Tongue (tissue), 2 donors: ENCODE measurements around the gene DCLK1. TPM values are rescaled to one million over a fixed set of nuclear protein-coding genes. Genes with fewer than 3 reads are reported as not detected.
"Not testable (repeated sequence)": the region's sequence is repeated elsewhere in the genome, so short reads cannot be mapped to it uniquely, and the experiment has no call there.

Source experiments
- DNase-seq: peaks from one replicate; pipeline ENCODE4 v3.0.0-alpha.2; 2015
- total RNA-seq: library from RNA; depleted of rRNA; stranded (reverse); fragments of >200 nt; gene quantifications from one replicate; pipeline ENCODE4 v1.2.3, GENCODE V29; 2014

The DCLK1 gene
- total RNA-seq, 1 donor from 2014 or later = 62.5 TPM

DNA sequence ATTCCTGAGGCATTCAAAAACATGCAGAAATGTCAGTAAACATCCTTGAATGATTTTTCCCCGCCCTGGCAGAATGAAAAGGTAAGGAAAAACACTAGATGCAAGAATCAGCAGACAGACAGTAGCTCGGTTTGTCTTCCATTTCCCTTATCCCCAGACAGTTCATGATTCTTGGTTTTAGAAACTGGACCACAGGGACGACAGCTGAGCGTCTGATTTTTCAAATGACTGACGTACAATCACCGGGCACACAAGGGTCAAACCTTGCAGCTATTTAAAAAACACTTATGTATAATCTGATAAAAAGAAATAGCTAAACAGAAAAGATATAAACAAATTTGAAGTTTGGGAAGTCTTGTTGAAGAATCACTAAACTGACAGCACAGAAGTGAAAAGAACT is 47.1 kb downstream of the DCLK1 start:
- peak; percentile 5 for DNase-seq

DNA sequence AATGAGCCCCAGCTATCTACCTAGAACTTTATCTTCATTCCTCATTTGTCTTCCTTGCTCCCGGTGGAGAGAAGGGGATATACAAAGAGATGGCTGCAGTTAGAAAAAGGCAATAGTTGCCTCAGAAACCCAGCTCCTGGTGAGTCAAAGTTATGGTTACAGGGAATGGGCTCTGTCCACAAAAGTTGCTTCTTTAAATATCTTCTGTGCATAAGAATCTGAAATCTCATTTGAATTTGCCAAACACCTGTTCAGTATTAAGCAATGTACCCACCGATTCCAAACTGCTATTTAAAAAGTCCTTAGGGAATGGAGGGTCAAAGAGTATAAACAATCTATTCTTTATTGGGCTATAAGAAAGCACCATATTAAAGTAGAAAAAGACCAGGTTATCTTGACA is 48.4 kb downstream of the DCLK1 start:
- no peak for DNase-seq

DNA sequence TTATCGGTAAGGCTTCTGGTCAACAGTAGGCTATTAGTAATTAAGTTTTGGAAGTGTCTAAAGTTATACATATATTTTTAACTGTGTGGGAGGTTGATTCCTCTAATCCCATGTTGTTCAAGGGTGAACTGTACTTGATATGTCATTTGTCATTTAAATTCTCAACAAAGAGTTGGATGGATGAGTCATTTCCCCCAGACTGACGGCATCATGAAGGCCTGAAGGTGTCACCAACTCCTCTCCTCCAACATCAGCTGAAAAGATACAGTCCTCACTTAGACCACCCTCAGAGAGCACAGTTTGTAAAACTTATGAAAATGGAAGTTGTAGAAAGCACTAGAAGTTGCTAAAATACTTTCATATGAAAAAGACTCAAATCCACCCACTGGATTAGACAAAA is 48.8 kb downstream of the DCLK1 start:
- no peak for DNase-seq

DNA sequence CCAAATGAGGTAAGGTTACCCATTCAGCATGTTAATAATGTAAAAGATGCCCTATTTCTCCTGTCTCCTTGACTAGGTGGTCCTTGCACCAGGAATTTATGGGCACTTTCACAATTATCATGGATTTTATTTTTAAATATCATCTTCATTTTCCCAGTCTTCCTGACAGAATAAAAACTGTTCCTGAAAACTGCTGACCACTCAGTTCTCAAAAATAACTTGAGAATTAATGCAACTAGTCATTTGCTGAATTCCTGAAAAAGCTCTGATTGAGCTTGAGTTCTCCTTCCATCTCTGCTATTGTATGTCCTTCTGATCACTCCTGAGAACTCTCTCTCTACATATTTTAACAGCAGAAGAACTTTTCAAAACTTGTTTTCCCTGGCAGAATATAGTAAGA is 55.0 kb downstream of the DCLK1 start:
- DNase-seq = no peak

DNA sequence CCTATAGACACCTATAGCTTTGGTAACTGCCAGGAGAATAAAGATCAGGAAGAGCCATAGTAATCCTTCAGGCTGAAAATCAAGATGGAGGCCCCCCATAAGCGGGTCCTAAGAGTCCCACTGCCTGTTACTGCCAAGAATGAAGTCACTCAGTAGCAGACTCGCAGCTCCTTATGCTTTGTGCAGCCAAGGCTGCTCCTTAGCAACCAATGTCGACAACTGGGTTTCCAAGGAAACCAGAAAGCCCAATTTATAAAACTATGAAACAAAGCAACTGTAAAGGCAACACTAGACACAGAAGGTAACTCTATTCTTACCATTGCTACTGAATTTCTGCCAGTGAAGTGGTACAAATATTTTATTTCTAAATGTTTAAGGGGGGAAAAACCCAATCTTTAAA is 56.5 kb downstream of the DCLK1 start:
- peak; percentile 80 for DNase-seq

DNA sequence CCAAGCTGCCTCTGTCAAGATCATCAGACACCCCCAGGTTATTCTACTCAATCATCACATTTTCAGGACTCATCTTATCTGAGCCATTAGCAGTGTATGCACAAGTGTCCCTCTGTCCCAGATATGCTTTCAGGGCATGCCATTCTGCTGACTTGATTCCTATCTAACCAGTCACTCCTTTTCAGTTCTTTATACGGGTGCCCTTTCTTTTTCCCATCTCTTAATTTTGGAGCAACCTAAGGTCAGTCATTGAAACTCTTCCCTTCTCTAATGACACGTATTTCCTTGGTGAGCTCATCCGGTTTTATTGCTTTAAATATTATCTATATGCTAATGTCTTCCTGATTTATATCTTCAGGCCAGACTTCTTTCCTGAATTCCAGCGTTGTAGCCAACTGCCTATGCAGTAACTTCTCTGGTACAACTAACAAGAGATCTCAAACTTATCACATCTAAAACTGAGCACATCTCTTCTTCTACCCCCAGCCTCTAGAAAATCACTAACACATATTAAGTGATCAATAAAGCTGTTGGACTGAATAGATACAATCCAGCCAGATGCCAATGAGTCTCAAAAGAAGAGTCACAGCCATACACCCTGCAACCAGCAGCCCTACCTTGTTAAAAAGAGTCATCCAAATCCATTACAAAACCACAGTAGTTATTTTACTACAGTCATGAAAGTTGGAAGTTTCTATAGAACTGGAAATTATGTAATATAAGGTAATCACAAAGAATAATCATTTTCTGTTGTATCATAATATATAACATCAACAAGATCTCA is 58.8 kb downstream of the DCLK1 start:
- no peak for DNase-seq

DNA sequence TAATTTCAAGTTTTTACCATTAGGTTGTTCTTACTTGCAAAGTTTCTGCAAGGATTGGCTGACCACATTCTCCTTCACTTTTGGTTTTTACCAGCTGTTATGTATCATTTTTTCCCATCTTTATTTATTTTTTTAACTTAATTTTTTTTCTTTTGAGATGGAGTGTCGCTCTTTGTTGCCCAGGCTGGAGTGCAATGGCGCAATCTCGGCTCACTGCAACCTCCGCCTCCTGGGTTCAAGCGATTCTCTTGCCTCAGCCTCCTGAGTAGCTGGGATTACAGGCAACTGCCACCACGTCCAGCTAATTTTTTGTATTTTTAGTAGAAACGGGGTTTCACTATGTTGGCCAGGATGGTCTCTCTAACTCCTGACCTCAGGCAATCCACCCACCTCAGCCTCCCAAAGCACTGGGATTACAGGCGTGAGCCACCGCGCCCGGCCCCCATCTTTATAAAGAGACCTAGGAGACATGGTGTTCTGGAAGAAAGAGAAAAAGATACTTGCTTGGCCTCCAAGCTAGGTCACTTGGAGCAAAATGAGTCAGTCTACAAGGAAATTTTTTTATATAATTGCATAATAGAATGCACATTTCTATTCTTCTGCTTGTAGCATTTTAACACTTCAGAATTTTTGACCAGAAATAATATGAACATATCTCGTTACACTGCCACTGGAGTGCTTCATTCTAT is 60.5 kb downstream of the DCLK1 start:
- not testable (repeated sequence) for DNase-seq

DNA sequence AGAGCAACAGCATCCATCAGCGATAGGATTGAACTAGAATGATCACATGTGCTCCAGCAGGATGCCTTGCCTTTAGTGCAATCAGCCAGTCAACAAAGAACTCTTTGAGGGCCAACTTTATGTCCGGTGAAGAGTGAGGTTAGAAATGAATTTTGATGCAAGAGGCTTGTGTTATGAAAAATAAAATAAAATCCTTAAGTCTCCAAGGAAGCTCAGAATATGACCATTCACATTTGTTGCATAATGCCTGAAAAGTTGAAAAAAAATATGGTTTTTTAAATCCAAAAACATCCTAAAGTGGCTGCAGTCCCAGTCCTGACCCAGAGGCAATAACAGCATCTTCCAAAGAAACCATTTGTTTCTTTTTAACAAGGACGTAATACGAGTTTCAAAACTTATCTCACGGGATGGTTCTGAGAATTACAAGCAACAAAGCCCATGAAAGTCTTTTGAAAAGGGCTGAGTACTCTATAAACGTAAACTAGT is 61.3 kb downstream of the DCLK1 start:
- DNase-seq = peak; percentile 69

DNA sequence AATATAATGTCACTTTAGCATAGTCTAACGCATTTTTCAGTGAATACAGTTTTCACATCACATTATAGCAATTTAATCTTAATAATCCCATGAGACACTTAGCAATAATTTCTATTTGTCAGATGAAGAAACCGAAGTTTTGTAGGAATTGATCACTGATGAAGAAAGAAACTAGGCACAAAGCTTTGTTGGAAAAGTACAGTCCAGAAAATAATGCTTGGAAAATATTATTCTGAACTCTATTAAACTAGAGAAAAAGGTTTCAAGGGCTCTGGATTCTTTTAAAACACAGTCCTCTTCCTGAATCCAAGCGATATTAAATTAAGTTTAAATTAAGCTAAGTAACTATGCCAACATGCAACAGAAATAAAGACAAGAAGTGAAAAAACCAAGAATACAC is 62.2 kb downstream of the DCLK1 start:
- DNase-seq = no peak

DNA sequence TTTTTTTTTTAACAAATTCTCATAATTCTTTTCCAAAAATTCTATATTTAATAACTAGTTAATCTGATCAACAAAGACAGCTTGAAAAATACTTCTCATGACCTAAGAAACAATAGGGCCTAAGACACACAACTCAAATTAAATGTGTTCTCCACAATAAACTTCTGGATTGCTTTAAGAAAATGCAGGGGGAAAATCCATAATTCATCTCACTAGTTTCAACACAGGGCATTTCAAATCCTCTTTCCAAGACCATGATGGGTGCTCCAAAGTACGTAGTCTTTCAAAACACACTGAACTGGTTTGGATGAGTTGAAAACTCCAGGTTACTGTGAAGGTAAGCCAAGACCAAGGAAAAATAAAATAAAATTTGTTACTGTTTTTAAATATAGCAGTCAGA is 62.6 kb downstream of the DCLK1 start:
- peak; percentile 9 for DNase-seq

DNA sequence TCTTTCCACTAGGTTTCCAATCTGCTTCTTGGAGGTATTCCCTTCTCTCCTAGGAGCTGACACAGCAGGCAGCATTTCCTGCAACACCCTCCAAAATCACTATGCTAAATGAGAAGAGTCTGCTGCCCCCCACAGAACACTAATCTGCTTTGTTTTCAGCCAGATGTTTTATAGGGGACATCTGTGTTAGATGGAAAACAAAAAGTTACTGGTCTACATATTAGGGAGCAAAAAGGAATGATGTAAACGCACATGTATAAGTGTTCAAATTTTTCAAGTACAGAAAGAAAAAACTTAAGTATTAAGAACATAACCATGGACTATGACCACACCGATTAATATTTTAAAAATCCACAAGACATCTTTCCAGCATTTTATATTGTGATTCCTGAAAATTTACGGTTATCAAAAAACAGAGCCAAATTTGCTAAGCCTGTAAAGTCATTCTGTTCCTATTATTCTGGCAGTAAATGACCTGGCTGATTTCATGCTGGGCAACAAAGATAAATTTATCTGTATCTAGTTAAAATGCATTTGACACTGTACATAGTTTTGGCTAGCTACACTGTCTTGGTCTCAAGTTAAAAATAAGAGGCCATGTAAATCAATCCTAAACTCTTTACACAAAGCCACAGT is 63.3 kb downstream of the DCLK1 start:
- peak; percentile 46 for DNase-seq

DNA sequence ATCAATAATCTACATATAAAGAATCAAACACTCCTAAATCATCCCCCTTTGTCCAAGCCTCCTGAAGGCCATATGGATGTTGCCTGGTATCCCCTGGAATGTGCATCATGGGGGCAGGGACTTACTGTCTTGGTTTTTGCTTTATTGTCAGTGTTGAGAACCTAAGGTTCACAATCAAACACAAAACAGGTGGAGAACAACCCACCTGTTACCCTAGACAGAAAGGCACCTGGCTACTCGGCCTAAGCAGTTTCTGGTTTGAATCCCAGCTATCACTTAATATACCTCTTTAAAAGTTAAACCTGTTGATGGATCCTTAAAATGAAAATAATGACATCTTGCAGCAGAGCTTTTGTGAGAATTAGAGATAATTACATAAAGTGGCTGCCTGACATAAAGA is 68.9 kb downstream of the DCLK1 start:
- DNase-seq = no peak

DNA sequence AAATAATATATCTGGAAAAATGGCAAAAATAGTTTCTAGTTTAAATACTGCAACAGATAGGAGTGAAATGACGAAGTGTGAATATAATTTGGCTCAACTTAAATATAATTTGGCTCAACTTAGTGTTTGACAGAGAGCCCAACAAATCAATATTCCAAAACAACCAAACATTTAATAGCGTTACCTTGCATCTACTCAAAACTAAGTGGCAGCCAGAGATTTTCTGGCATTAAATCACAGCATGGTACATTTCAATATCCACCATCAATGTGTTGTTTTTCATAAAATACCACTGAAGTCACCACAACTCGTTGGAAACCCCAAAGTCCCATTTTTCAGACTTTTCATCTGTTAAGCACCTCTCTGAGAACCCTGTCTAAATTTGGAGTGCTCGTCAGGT is 69.6 kb downstream of the DCLK1 start:
- no peak for DNase-seq

DNA sequence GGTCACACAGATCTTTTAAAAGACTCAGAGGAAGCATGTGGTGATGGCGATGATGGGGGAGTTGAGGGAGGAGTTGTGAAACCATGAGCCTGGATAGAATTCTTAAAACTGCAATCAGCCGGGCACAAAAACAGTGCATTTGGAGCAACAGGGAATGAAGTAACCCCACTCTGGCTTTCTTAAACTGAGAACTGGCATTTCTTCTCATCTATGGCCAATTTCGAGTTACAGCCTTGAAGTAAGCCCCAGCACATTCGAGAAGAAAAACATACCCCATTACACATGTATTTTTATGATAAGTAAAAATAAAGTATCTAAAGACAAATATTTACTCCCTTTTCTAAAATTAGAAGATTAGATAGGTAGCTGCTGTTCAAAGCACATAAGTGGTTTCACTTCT is 70.1 kb downstream of the DCLK1 start:
- no peak for DNase-seq

DNA sequence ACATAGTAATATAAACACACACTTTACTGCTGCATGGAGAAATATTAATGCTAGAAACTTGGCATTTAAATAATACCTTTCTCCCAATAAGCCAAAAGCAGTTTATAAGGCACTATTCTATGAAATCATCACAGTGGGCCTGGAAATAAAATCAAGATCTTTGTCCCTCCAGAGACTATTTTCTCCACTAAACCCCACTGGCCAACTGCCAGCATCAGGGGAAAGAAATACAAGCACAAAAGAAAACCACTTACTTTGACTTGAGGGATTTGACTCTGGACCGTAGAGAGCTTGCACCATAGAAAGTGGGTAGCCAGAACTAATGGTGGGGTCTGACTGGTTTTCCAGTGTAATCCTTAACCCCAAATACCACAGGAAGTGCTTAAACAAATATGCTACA is 71.9 kb downstream of the DCLK1 start:
- peak; percentile 21 for DNase-seq

DNA sequence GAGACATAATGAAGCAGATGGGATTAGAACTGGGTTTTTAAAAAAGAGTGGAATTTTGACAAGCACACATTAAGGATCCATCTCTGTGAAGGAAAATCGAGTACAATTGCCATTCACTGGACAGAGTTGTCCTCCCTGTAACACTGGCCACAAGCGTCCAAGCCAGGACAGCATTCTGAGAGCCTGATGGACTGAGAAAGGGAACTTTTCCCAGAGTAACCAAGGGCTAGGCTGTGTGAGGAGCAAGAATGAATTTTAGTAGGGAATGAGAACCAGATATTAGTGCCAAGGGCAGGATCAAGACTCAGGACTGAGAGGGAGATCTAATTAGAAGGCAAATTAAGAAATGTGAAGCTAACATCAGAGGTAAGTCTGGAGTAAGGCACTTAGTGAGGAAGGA is 73.1 kb downstream of the DCLK1 start:
- DNase-seq = no peak

DNA sequence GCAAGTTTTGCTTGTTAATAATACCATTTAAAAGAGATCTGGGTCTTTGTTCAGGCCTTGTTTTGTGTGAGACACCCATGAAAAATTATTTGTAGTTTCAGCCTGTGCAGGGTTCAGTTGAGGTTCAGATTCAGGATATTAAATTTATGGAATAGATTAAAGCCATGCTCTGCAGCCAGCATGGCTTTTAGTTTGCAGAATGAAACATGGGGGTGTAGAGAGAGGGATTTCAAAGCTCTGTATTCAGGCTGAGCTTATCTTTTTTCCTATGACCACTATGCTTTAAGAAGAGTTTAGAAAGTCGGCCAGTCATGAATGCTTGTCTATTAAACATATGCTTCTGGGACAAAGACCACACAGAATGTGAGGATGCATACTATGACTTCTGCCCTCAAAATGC is 73.6 kb downstream of the DCLK1 start:
- no peak for DNase-seq

DNA sequence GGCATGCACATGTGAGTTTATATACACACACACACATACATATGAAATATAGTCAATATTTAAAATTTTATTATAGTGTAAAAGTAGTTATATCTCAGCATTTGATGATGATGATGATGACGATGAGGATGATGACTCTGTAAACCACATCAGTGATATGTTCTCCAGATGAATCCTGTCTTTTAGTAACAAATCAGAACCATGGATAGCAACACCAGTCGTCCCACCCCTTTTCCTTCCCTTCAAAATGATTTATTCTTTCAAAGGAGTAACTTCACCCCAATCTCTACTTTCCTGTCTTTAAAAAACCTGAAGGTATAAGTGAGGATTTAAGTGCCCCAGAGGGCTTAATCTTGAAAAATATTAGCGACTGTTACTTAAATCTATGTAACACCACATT is 74.1 kb downstream of the DCLK1 start:
- peak; percentile 33 for DNase-seq

DNA sequence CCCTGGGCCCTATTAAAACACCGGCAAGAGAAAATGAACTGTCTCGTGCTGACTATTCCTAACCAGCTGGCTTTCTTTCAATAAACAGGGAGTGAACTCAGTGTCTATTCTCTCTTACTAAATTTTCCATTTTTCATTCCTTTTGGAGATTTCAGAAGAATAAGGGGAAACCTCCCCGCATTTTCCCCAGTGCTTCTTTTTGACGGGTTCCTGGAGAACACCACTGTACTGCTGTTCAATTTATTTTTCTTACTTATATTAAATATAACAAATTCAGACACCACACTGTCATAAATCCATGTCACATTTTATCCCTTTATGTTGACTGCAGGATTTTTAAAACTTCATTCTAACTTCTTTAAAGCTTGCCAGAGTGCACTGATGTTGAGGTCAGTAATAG is 75.8 kb downstream of the DCLK1 start:
- DNase-seq = no peak

DNA sequence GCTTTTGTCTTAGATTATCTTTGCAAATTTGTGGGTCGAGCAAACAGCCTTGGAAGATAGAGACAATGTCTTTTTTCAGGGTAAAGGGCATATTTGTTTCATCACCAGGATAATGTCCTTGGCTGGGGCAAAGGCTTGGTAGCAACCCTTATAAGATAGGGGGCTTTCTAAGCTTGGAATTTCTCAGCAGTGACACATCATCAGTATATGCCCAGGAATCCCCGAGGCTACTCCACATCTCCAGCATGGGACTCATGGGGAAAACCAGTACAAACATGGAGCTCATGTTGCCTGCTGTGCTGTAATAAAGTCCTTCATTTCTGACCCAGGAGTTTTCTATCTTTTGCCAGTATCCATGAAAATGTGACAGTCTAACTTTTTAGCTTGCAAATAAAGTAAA is 77.1 kb downstream of the DCLK1 start:
- no peak for DNase-seq

DNA sequence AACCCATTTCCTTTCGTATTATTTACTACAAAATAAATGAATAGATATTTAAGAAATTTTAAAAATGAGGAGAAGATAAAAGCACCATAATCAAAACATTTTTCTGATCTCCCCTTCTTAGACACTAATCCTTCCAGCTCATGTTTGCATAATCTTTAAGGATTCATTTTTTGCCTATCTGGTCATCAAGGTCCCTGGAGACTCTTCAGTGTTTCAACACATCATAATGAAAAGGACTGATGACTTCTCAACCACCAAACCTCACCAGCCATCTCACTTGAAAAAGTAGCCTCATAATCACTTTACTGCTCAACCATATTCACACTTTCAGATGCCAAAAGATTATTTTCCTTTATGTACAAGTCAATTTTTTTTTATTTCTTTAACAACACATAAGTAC is 80.1 kb downstream of the DCLK1 start:
- no peak for DNase-seq

DNA sequence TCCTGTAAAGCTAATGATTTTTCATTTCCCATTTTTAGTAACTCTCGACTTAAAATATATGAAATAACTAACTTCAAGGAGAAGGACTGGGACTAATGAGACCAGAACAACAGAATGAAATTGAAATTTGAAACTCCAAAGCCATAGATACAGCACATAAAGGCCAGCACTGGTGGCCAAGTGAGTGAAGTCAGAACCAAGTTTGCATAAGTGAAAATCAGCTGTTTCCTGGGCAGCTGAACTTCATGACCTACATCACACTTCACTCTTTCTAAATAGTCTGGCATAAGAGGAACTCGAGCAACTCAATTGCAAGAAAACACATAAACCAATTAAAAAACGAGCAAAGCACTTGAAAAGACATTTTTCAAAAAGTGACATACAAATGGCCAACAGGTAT is 84.5 kb downstream of the DCLK1 start:
- DNase-seq = no peak

DNA sequence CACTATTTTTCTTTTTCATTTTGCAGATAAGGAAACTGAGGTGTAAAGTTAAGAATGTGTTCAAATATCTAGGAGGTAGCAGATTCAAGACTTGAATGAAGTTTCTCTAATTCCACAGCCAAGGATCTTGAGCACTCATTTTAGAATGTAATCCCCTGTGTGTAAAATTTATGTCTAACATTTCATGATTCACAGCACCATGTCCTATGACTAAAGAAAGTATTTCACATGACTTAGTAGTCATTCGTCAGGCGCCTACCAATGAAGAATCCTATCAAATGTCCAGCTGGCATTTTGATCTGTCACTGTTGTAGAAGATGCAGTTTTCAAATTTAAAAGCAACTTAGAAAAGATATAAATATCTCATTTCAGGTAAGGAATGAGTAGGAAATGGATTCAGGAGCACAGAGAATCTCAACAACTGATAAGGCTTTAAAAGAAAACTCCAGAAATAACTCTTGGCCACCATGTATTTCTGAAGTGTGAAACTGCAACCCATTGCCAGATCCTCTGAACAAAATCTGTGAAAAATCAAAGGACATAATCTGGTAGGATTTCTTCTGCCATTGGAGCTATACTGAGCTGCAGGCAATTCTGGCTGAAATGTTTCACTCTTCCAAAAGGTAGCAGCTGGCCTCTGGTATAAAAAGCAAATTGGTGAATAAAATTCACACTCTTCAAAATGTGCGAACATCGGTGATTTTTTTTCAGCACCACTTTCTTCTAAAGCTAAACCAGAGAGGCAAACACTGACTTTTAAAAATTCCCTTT is 92.2 kb downstream of the DCLK1 start:
- no peak for DNase-seq
